OCI-LY7 (cell line): Measurements from ENCODE around the gene PLD2. TPM values are rescaled to one million over a fixed set of nuclear protein-coding genes. Genes with fewer than 3 reads are reported as not detected.

Source experiments
- Bru-seq: library from RNA; stranded (reverse); fragments of 400-500 nt; gene quantifications from one replicate; lab custom pipeline; 2021; lab: Mats Ljungman, UMichigan
- BruChase-seq, 2 experiments: library from RNA; stranded (reverse); fragments of 400-500 nt; gene quantifications; one replicate each; lab custom pipeline; 2021; lab: Mats Ljungman, UMichigan
- BruUV-seq: library from RNA; stranded (reverse); fragments of 400-500 nt; replicated peaks from 2 replicates; lab custom pipeline; 2021; lab: Mats Ljungman, UMichigan
- CTCF ChIA-PET: fragments of 300-600 bp; sonication (Branson Sonifier 250); formaldehyde crosslinking; loops from one replicate; lab custom pipeline; 2022; ENCODE audit warnings: antibody characterized with exemption; ENCODE audit not compliant: unreplicated experiment; lab: Charles Lee
- POLR2A ChIA-PET: fragments of 300-600 bp; sonication (Branson Sonifier 250); formaldehyde crosslinking; loops from one replicate; lab custom pipeline; 2022; ENCODE audit warnings: antibody characterized with exemption; lab: Charles Lee
- DNase-seq: peaks from one replicate; pipeline ENCODE4 v3.0.0-alpha.2; 2015; ENCODE audit warnings: low spot score
- H2AFZ ChIP-seq: fragments of 200-600 bp; sonication (generic), shearing (Covaris generic); 2 replicates; pipeline ENCODE4 v1.6.1; 2014; ENCODE audit warnings: mild to moderate bottlenecking, antibody characterized with exemption, low read length, moderate library complexity
- H3K27ac ChIP-seq: fragments of 200-600 bp; sonication (generic); 2 replicates; pipeline ENCODE4 v1.5.1; 2014; ENCODE audit warnings: mixed run types, low read depth, mild to moderate bottlenecking, moderate library complexity, low read length, inconsistent platforms; ENCODE audit not compliant: poor library complexity, severe bottlenecking
- H3K36me3 ChIP-seq: fragments of 200-600 bp; sonication (generic); 2 replicates; pipeline ENCODE4 v1.6.1; 2014; ENCODE audit warnings: mild to moderate bottlenecking, antibody characterized with exemption, low read length, moderate library complexity, mixed read lengths; ENCODE audit not compliant: insufficient read depth
- H3K4me1 ChIP-seq: fragments of 200-600 bp; sonication (generic); 2 replicates; pipeline ENCODE4 v1.5.1; 2014; ENCODE audit warnings: mild to moderate bottlenecking, low read length; ENCODE audit not compliant: insufficient read depth, poor library complexity, severe bottlenecking
- H3K4me2 ChIP-seq: fragments of 200-600 bp; sonication (generic); 2 replicates; pipeline ENCODE4 v1.6.1; 2014; ENCODE audit warnings: mild to moderate bottlenecking, low read length
- H3K4me3 ChIP-seq: fragments of 200-600 bp; sonication (generic); 2 replicates; pipeline ENCODE4 v1.5.1; 2014; ENCODE audit warnings: mild to moderate bottlenecking, low read depth, low read length; ENCODE audit not compliant: poor library complexity, severe bottlenecking
- H3K79me2 ChIP-seq: fragments of 200-600 bp; sonication (generic); 2 replicates; pipeline ENCODE4 v1.6.1; 2016; ENCODE audit warnings: low read depth, mild to moderate bottlenecking, low read length, moderate library complexity, mixed read lengths; ENCODE audit not compliant: insufficient read depth
- H3K9me2 ChIP-seq: fragments of 200-600 bp; sonication (generic); 2 replicates; pipeline ENCODE4 v1.6.1; 2016; ENCODE audit warnings: mild to moderate bottlenecking, low read length, mixed read lengths; ENCODE audit not compliant: insufficient read depth
- H3K9me3 ChIP-seq: fragments of 200-600 bp; sonication (generic); 2 replicates; pipeline ENCODE4 v1.6.1; 2014; ENCODE audit warnings: mild to moderate bottlenecking, mixed run types, low read length, mixed read lengths
- H4K20me1 ChIP-seq: fragments of 200-600 bp; sonication (generic); 2 replicates; pipeline ENCODE4 v1.6.1; 2014; ENCODE audit warnings: mild to moderate bottlenecking, antibody characterized with exemption, low read length, moderate library complexity, mixed read lengths; ENCODE audit not compliant: insufficient read depth
- CTCF ChIP-seq: fragments of 200-600 bp; sonication (generic); conservative IDR thresholded peaks from 2 replicates; pipeline ENCODE4 v1.5.1; 2014; ENCODE audit warnings: mild to moderate bottlenecking, antibody characterized with exemption, low read length, moderate library complexity, mixed read lengths
- EZH2phosphoT487 ChIP-seq: fragments of 200-600 bp; sonication (generic); IDR thresholded peaks from 2 replicates; pipeline ENCODE4 v1.6.1; 2018; ENCODE audit warnings: low read depth, borderline replicate concordance, mild to moderate bottlenecking, mixed run types, antibody characterized with exemption, low read length, moderate library complexity, mixed read lengths
- intact Hi-C: fragments of 100-400 bp; cut with micrococcal nuclease; formaldehyde crosslinking; loops from one replicate; pipeline ENCODE4 v1.10.0; 2022; ENCODE audit not compliant: unreplicated experiment
- long read RNA-seq: library from polyadenylated mRNA; stranded (forward); transcript quantifications from one replicate; pipeline ENCODE4 v2.0.0, GENCODE V29; 2022
- total RNA-seq, 2 experiments: library from RNA; depleted of rRNA in 1 of 2; stranded (reverse); fragments of >200 nt in 1 of 2; shearing (Covaris generic) in 1 of 2; gene quantifications; 2 replicates each; pipeline ENCODE4 v1.2.3, GENCODE V29; 2014 to 2022

PLD2 gene
- total RNA-seq (2014; rRNA removed; shearing (Covaris generic)) (6.6 and 10.2 TPM in 2 replicates), total RNA-seq (2022) (13.5 and 18.7 TPM in 2 replicates), Bru-seq, nascent RNA (percentile 40 among the genes with signal in this experiment), BruChase-seq, experiment 1, labeled RNA remaining after a 6-hour chase (percentile 47 among the genes with signal in this experiment), BruChase-seq, experiment 2, labeled RNA remaining after a 2-hour chase (percentile 47 among the genes with signal in this experiment)
- long read RNA-seq, partial matches to known transcripts = 4 of 13 reads
- long read RNA-seq, other reads (novel, unspliced or antisense) = 6 of 13 reads

DNA sequence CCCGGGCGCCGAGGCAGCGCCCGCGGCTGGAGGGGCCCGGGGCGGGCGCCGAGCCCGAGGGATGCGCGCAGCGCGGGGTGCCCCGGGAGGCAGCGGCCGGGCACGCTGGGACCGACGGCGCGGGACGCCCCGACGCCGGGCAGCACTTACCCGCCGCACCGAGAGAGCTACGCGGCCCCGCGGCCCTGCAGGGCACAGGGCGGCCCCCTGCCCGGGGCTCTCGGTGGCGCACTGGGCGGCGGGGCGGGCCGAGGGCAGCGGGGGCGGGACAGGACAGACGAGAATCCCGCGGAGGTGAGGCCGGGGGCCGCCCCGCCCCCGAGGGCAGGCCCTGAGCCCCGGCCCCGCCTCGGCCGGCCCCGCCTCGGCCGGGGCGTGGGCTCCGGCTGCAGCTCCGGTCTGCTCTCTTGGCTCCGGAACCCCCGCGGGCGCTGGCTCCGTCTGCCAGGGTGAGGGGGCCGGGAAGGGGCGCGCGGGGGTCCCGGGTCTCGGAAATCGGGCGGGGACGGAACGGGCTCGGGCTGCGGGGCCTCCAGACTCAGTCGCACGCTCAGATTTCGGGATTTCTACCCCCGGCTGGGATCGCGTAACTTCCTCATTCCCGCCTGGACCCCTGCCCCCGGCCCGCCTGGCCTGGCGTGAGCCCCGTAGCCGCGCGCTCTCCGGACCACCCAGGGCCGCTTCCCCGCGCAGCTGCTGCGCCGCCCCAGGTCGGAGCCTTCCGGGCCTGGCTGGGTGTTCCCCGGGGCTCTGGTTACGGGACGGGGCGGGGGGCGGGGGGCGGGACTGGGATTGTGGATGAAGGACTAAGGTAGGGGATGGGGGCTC, at the start of gene PLD2:
Gene PLD2 (plus strand): TSS at position 376 of the 828 bp plus-strand sequence. CDS start 621 bp downstream, outside the sequence.
- H3K36me3 ChIP-seq = no peaks in the 10 kb centered on the region
- no peaks in the 10 kb centered on the region for H3K9me3 ChIP-seq
- no peak within 1 kb of the TSS for H3K27ac ChIP-seq
- CTCF ChIA-PET = no interaction called here
- H4K20me1 ChIP-seq = no peaks in the 10 kb centered on the region
- H3K79me2 ChIP-seq = no peaks in the 10 kb centered on the region
- TF ChIP-seq EZH2phosphoT487 = no peak
- TF ChIP-seq CTCF = no peak
- H3K4me3 ChIP-seq = peak within 1 kb of the TSS; percentile 86
- peak within 1 kb of the TSS; percentile 90 for H2AFZ ChIP-seq
- peaks cover 12% of the 10 kb centered on the region for H3K4me1 ChIP-seq
- intact Hi-C loops = loop anchor here (1.0 to 2.0 kb wide), 2 partner anchors 11 to 26 kb away; partner anchors contain the start of genes MINK1 and PSMB6
- DNase-seq = peak; percentile 91
- H3K9me2 ChIP-seq = no peaks in the 10 kb centered on the region
- no TSS peak for BruUV-seq
- POLR2A ChIA-PET = interaction anchor here (0.6 to 1.0 kb wide), 2 partner anchors 17 to 381 kb away, joined by 3 read pairs; no protein-coding TSS in a partner anchor
- peak within 1 kb of the TSS; percentile 93 for H3K4me2 ChIP-seq

GRCh38 chr17:4759776-4760236, 47.1 kb upstream of the PLD2 start:
- TF ChIP-seq CTCF (no peak), EZH2phosphoT487 (no peak)
- intact Hi-C loops = no loop called here

More at GRCh38 chr17:4759776-4760236, 47.1 kb upstream of the PLD2 start:
- no peak for DNase-seq
- peaks cover 4% of the 10 kb centered on the region for H3K4me1 ChIP-seq
- no peaks in the 10 kb centered on the region for H3K9me2 ChIP-seq
- no peak overlapping the region for H2AFZ ChIP-seq
- ChIA-PET CTCF (no interaction called here), POLR2A (no interaction called here)
- no peaks in the 10 kb centered on the region for H3K36me3 ChIP-seq
- H3K9me3 ChIP-seq = no peaks in the 10 kb centered on the region
- H3K4me3 ChIP-seq = no peak overlapping the region
- H3K79me2 ChIP-seq = no peaks in the 10 kb centered on the region
- H3K4me2 ChIP-seq = no peak overlapping the region
- no TSS peak for BruUV-seq
- H3K27ac ChIP-seq = no peak overlapping the region
- no peaks in the 10 kb centered on the region for H4K20me1 ChIP-seq
